ENCODE measurements around the gene LTBP2. TPM values are rescaled to one million over a fixed set of nuclear protein-coding genes. Genes with fewer than 3 reads are reported as not detected.
"Not testable (repeated sequence)": the region's sequence is repeated elsewhere in the genome, so short reads cannot be mapped to it uniquely, and the experiment has no call there.

The LTBP2 gene
- polyA plus RNA-seq, 4 donors, result 2.6 to 4.9 (median 3.4) TPM

DNA sequence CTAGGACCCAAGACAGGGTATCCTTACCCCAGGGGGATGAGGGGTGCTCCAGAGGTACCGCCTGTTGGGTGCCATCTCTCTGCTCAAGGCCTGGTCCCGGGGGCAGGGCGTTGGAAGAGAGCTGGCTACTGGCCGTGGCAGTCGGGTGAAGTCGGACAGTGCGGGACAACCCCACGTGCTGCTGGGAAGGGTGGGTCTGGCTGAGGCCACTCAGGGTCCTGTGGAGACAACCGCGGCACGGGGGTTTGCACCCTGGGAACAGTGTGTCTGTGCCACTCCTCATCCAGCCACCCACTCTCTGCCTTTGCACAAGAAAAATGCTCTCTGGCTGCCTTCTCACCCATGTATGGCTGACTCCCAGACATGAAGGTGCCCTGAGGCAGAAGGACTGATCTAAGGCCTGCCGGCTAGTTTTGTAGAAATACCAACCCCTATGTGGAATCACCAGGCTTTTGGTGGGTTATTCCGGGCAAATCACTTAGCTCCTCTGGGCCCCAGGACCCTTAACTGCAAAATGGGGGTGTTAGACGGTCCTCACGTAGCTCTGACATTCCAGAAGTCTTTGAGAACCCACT is 56.5 kb downstream of the LTBP2 start:
- no peak for DNase-seq (ENCODE audit: low read depth in 4 of 4, low spot score in 2 of 4)

DNA sequence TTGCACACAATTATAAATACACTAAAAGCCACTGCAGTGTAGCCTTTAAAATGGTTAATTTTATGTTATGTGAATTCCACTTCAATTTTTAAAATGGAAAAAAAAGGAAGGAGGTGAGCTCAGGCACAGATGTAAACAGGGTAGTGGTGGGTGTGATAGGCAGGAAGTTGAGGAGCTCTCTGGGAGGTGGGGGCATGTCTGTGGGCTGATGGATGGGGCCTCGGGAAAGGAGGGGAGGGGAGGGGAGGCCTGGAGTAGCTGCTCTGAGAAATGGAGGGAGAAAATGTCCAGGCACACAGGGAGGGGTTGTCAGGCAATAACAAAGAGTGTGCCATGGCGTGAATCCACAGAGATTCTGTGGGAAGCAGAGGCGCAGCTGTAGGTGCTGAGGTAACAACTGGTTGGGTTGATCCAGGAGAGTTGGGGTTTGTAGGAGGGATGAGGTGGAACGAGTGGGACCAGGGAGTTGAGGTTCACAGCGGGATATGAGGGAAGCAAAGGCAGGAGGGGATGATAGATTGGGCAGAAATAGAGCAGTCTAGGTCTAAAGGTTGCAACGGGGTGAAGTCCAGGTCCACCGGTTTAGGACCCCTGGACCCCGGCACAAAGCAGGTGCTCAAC is 57.2 kb downstream of the LTBP2 start:
- no peak for DNase-seq (ENCODE audit: low read depth in 4 of 4, low spot score in 2 of 4)

DNA sequence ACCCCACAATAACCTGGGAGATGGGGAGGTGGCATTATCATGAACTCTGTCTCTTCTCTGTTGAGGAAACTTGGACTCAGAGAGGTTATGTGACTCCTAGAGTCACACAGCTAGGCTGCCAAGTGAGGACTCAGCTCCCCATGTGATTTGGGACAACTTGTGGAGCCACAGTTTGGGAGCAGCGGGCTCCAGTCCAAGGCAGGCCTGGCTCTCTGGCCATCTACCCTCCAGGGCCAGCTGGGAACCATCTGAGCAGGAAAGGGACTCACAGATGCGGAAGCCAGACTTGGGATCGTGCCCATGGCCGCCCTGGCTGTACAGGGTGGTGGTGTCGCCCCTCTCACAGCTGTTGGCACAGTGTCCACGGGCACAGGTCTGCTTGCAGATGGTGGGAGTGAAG is 59.4 kb downstream of the LTBP2 start:
- DNase-seq (ENCODE audit: low read depth in 4 of 4, low spot score in 2 of 4), result no peak

DNA sequence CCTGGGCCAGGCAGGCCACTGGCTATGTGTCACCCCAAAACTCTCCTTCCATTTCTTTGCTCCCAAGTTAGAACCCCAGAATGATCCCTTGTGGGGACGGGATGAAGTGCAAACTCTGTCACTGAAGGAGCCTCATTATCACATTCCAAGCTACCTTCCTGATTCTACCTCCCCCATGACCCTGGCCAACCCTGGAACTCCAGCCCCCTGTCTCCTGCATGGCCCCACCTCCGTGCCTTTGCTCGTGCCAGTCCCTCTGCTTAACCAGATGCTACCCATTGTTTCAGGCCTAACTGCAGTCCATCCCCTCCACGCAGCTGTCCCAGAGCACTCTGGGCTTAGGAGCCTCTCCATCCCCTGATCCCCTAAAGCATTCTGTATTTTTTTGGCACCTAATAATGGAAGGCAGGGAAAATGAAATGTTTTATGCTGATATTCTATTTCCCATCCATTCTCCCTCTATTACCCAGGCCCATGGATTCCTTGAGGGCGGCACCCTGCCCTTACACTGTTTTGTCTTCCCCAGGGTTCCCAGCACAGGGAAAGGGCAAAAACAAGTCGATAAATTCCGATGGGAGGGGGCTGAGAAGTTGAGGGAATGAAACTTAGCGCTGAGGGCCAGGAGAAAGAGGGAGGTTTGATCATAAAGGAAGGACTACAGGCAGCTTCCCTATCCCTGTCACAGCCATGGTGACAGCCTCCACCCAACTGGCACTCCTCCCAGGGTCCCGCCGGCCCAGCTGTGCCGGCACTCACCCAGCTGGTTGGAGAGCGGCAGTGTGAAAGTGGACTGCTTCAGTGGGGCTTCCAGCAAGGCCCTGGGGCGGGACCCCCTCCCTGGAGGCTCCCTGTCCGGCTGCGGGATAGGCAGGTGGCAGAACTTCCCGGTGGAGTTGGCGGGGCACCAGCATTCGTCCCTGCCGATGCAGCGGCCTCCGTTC is 60.3 kb downstream of the LTBP2 start:
- DNase-seq (ENCODE audit: low read depth in 4 of 4, low spot score in 2 of 4), result no peak

DNA sequence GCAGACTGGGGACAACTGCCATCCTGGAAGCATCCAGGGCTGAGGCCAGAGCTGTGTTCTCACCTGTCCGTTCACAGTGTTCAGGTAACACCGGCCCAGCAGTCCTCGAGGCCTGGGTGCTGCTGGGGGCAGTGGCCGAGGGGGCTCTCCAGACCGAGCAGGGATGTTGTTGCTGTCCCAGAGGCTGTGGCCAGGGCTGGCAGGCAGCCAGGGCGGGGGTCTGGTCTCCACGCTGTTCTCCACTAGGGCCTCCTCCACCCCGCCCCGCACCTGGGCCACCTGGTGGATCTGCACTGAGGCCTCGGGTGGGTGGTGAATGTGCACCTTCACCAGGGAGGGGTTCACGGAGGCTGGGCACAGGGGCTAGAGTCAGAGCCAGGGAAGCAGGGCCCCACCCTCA is 61.0 kb downstream of the LTBP2 start:
- no peak for DNase-seq (ENCODE audit: low read depth in 4 of 4, low spot score in 2 of 4)

DNA sequence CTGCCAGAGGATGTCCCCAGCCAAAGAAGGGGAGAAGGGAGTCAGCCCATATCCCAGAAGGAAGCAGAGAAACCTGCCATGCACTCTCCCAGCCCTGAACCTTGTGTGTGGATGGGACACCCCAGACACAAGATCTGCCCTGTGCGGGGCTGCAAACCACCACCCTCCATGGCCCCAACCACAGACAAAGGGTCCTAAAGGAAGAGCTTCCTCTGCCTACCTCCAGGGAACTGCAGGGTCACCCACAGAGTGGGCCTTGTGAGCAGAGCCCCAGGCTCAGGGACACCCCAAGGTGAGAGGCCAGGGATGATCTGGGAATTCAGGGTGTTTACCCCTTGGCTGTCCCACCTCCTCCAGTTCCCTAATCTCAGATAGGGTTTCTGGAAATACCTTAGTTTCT is 62.0 kb downstream of the LTBP2 start:
- no peak for DNase-seq (ENCODE audit: low read depth in 4 of 4, low spot score in 2 of 4)

DNA sequence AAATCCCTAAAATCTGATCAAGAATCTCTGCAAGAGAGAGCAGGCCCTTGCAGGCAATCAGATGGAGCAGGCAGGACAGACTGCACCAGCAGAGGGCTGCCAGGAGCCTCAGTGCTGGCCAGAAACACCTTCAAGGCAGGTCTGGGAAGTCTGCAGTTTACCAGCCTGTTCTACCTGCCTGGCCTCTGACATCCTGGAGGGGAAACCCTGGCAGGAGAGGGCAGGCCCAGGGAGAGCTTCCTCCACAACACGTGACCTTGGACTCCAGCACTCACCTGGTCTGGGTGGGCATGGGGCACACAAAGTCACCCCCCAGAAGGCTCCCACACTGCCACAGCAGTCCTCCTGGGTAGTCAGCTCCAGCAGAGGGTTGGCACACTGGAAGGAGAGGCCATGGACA is 62.4 kb downstream of the LTBP2 start:
- DNase-seq (ENCODE audit: low read depth in 4 of 4, low spot score in 2 of 4), result no peak

DNA sequence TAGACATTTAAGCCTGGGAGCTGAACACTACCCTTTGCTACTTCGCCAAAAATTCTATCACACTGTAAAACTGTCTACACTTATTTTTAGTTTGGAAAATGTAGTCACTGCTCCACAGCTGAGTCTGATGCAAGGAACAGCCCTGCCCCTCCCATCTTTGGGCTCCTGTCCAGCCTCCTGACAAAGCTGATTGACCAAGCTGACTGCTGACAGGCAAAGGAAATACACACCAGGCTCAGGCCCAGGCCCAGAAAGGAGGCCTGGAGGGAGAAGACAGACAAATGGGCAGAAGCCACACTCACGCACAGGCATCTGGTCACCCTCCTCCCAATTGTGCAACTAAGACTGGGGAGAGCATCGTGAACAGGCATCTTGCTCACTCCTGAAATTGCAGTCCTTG is 63.2 kb downstream of the LTBP2 start:
- DNase-seq (ENCODE audit: low read depth in 4 of 4, low spot score in 2 of 4), result no peak

DNA sequence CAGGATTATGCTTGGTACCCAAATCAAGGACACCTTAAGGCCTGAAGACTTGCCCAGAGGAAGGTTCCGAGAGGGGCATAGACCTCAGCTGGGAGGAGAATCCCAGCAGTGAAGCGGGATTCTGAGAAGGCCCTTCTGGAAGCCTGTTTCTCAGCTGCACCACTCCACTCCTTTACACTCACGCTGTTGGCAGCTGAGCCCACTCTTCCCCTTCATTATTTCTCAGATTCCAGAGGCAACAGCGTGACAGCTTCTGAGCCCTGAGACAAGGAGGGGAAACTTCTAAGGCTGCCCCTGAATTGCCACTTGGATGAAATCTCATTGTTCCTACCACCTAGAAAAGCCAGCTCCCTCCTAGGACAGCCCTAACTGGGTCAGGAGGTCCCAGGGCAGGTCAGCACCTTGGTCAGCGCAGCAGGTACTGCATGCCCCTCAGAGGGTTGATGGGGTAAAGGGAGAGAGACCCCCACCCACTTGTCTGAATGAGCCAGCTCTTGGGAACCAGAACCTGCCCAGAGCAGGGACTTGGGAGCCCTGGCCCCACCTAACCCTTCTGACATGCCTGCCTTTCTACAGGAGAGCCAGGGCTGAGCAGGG is 64.6 kb downstream of the LTBP2 start:
- no peak for DNase-seq (ENCODE audit: low read depth in 4 of 4, low spot score in 2 of 4)

DNA sequence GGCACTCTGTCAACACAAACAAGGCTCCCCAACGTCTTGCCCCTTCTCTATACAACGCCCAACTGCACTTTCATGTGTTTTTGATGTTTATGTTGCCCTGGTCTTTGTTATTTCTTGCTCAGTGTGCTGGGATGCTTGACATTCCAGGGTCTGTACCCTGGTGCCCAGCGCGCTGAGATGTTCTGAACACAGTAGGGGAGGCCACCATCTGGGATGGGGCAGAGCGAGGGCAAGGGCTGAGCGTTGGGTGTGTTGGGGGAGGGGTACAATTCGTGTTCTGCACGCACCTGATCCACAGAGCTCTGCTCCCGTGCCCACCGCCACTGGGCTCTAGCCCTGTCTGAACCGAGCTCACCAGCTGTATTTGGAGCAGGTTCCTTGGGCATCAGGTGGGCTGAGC is 65.6 kb downstream of the LTBP2 start:
- no peak for DNase-seq (ENCODE audit: low read depth in 4 of 4, low spot score in 2 of 4)

DNA sequence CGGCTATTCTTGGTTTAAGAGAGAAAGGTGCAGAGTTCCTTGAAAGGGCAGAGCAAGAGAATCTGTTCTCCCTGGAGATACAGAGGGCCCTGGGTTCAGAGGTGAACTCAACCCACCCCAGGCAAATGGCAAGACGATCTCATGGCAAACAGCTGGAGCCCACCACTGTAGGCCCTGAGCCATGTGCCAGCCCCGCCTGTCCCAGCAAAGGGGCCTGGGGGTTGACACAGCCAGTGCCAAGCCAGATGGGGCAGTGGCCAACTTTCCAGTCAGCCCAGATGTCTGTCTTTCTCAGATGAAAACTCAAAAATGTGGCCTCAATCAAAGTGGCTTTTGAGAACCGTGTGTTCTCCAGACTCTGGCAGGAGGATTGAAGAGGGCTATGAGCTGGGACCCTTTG is 66.7 kb downstream of the LTBP2 start:
- DNase-seq (ENCODE audit: low read depth in 4 of 4, low spot score in 2 of 4), result no peak

DNA sequence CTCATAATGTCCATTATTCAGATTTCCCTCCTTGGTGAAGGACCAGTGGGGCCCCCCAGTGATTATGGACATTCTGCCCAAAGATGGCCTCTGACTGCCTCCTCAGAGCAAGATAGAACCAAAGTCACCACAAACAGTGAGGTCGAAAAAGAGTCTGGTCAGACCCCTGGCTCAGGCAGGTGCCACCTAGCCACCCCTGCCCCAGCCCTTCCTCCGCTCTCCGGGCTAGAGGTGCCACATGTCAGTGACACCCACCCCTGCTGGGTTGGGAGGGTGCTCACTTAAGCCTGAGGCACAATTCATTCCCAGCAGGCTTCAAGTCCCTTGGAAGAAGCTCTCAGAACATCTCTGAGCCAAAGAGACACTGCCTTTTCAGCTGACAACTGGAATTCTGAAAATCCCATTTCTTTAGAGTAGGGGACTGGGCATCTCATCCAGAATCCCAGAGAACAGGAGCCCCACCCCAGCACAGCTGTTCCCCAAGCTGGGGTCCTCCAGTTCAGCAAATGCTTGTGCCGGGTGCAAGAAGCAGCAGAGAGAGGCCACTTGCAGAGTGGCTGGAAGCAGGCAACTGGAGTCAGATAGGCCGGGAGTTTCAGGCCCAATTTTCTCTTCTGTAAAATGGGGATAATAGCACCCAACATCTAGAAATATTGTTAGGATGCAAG is 68.1 kb downstream of the LTBP2 start:
- DNase-seq (ENCODE audit: low read depth in 4 of 4, low spot score in 2 of 4), result no peak

DNA sequence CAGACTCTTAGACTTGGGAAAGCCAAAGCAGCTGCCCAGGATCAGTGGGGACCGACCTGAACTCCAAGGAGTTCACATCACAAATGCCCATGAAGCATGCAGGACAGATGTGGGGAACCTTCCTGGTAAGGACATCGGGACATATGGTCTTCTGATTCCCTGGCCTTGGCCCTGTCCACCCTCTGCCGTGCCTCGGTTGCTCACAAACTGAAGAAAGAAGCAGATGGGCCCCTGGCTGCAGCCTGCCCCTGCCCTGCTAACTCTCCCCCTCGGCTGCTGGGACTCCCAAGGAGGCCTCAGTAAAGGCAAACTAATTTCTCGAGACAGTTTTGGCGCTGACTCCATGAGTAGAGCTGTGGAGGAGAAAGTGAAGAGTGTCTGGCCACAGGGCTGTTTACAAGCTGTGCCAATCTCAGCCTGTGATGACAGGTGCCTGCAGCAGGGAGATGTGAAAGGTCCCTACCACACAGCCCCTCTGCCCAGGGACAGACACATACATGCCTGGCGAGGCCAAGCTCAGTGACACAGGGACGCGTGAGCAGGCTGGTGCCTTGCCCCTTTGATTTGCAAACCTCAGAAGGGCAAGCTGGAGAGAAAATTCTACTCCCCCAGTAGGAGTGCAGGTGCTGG is 69.9 kb downstream of the LTBP2 start:
- no peak for DNase-seq (ENCODE audit: low read depth in 4 of 4, low spot score in 2 of 4)

DNA sequence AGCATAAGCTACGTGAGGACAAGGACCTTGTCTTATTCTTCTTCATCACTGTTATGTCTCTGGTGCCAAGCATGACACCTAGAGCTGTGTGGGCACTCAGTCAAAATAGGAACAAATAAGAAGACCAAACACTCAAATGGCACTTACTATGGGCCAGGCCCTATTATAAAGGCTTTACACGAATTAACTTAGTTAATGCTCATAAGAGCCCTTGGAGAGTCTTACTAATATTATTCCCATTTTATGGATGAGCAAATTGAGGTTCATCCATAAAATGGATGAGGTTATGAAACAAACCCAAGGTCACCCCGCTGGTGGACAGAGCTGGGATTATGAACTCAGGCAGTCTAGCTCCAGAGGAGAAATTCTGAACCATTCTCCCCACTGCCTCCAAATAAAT is 70.8 kb downstream of the LTBP2 start:
- no peak for DNase-seq (ENCODE audit: low read depth in 4 of 4, low spot score in 2 of 4)

DNA sequence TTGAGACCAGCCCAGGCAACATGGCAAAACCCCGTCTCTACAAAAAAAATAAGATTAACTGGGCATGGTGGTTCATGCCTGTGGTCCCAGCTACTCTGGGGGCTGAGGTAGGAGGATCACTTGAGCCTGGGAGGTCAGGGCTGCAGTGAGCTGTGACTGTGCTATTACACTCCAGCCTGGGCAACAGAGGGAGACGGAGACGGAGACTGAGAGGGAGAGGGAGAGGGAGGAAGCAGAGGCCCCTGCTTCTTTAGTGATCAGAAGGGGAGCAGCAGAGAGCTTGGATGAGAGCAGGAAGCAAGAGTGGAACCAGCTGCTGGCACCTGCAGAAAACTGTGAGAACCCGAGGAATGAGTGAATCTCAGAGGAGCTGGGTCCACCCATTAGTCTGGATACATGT is 72.5 kb downstream of the LTBP2 start:
- DNase-seq (ENCODE audit: low read depth in 4 of 4, low spot score in 2 of 4), result no peak

DNA sequence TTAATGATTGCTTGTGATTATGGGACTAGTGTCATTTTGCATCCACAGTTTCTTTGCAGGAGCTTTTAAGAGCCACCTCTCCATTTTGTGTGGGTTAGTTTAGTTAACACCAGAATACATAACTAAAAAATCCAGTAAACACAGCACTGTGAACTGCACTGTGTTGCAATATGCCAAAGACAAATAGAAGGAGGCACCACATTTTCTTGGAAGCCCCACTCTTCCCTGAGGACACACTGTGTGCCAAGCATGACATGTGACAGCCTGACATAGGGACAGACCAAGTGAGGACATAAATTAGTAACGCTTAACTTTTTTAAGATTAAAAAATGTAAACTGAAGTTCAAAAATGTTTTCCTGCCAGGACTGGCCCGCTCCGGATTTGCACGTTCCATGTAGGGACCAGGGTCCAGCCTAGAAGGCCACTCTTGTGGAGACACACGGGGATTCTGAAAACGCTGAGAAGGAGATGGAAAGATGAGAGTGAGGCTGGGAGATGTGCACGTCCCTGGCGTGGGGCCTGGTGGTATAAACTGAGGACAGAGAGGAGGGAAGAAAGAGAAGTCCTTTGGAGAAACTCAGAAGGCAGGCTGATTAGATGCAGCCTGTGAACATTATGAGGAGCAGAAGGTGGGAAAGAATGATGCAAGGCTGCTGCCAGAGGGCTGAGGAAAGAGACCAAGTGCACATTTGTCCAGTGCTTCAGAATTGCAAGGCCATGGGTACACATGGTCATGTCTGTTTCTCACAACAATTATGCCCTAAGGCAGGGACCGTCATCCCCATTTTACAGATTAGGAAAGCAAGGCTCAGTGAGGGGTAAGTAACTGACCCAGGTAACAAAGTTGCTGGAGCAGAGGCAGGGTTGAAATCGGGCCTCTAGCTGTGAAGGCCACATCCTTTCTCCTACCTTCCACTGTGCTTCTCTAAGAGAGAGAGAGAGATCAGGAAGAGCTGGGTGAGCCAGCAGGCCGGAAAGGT is 73.3 kb downstream of the LTBP2 start:
- no peak for DNase-seq (ENCODE audit: low read depth in 4 of 4, low spot score in 2 of 4)

DNA sequence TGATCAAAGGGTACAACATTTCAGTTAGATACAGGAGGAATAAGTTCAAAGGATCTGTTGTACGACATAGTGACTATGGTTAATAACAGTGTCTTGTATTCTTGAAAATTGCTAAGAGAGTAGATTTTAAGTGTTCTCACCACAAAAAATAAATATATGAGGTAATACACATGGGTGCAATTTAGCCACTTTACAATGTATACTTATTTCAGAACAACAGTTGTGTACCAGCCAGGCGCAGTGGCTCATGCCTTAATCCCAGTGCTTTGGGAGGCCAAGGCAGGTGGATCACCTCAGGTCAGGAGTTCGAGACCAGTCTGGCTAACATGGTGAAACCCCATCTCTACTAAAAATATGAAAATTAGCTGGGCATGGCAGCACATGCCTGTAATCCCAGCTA is 75.7 kb downstream of the LTBP2 start:
- DNase-seq (ENCODE audit: low read depth in 4 of 4, low spot score in 2 of 4), result not testable (repeated sequence)

DNA sequence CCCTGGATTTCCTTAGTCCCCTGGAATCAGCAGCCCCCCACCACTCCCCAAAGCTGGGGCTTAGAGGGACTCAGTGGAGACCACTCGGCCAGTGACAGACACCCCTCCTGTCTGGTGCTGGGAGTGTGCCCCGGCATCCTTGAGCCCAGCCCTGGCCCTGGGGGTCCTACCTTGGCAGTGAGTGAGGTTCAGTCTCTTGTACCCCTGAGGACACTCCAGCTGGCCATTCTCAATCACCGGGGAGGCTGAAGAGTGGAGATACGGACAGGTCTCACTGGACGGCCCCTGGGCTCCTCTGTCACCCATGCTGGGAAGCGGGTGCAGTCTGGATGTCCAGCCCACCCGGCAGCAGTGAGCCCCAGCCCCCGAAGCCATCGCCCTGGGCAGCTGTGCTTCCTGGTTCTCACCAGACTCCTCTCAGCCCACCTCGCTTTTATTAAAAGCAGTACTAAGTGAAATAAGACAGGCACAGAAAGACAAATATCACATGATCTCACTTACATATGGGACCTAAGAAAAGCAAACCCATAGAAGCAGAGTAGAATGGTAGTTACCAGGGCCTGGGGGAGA is 76.2 kb downstream of the LTBP2 start:
- no peak for DNase-seq (ENCODE audit: low read depth in 4 of 4, low spot score in 2 of 4)

DNA sequence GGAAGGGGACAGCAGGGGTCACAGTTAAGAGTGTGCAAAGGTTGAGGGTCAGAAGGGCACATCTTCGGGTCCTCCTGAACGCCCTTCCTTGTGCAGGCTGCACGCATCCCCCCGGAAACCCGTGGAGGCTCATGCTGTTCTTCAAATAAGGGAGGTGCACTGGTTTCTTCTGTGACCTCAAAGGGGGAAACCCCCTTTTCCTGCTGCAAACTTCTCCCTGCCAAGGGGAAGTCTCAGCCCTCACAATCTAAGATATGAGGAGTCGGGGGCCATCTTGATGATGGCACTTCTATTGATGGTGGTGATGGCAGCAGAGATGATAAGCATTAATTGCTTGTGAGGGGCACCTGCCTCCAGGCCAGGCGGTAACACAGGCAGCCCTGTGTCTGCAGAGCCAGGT is 78.5 kb downstream of the LTBP2 start:
- no peak for DNase-seq (ENCODE audit: low read depth in 4 of 4, low spot score in 2 of 4)

Measured in left renal cortex interstitium (tissue), 4 donors.